RWPE1 (cell line): ENCODE measurements around the gene SRPK2.
"Not testable (repeated sequence)": the region's sequence is repeated elsewhere in the genome, so short reads cannot be mapped to it uniquely, and the experiment has no call there.

Experiments used
- CTCF ChIA-PET: fragments of 350-600 bp; sonication (Branson Sonifier 250); formaldehyde crosslinking; extraction: SDS; loops from one replicate; lab custom pipeline; 2021; lab: Yijun Ruan, JAX
- POLR2A ChIA-PET: fragments of 400-600 bp; formaldehyde crosslinking; extraction: SDS; loops from one replicate; lab custom pipeline; 2020; ENCODE audit warnings: antibody characterized with exemption; ENCODE audit not compliant: low non-redundant PET; lab: Yijun Ruan, JAX
- DNase-seq: peaks from one replicate; pipeline ENCODE4 v3.0.0; 2012; ENCODE audit warnings: low spot score
- H3K27ac ChIP-seq: fragments of 450-650 bp; 2 replicates; pipeline ENCODE4 v1.5.1; 2017
- CTCF ChIP-seq: fragments of 450-650 bp; conservative IDR thresholded peaks from 2 replicates; pipeline ENCODE4 v1.5.1; 2017; ENCODE audit warnings: low read depth, mild to moderate bottlenecking

Gene SRPK2

GRCh38 chr7:105244594-105244993 is 144.1 kb downstream of the SRPK2 start:
- DNase-seq, result no peak
- ChIA-PET POLR2A (no interaction called here), CTCF (no interaction called here)
- TF ChIP-seq CTCF, result no peak
- H3K27ac ChIP-seq, result no peak overlapping the region

GRCh38 chr7:105241198-105241597 is 147.5 kb downstream of the SRPK2 start:
- H3K27ac ChIP-seq, result no peak overlapping the region
- DNase-seq, result no peak
- ChIA-PET POLR2A (interaction anchor here (0.6 kb wide), 1 partner anchor 10 kb away, joined by 3 read pairs; no protein-coding TSS in a partner anchor), CTCF (no interaction called here)
- TF ChIP-seq CTCF, result no peak

- no peak overlapping the region for H3K27ac ChIP-seq
- POLR2A ChIA-PET, result no interaction called here
- DNase-seq, result no peak
- CTCF ChIA-PET, result interaction anchor here (1.0 kb wide), 1 partner anchor 10 kb away, joined by 3 read pairs; no protein-coding TSS in a partner anchor
- TF ChIP-seq CTCF, result no peak
Measured at GRCh38 chr7:105238198-105238765, 150.4 kb downstream of the SRPK2 start.

- CTCF ChIA-PET, result no interaction called here
- TF ChIP-seq CTCF, result no peak
- DNase-seq, result no peak
- POLR2A ChIA-PET, result no interaction called here
- no peak overlapping the region for H3K27ac ChIP-seq
Measured at GRCh38 chr7:105234886-105235285, 153.8 kb downstream of the SRPK2 start.

GRCh38 chr7:105232829-105233291 is 155.9 kb downstream of the SRPK2 start:
- POLR2A ChIA-PET, CTCF ChIA-PET, H3K27ac ChIP-seq, DNase-seq: not testable (repeated sequence)

GRCh38 chr7:105230486-105230885 is 158.2 kb downstream of the SRPK2 start:
- DNase-seq, result peak; percentile 44
- peak overlapping the region; percentile 78 for H3K27ac ChIP-seq
- ChIA-PET POLR2A (interaction anchor here (0.5 kb wide), 1 partner anchor 13 kb away, joined by 8 read pairs; no protein-coding TSS in a partner anchor), CTCF (interaction anchor here (0.6 to 0.7 kb wide), 2 partner anchors 969 to 1907 kb away, joined by 3 to 5 read pairs; no protein-coding TSS in a partner anchor)
- no peak for TF ChIP-seq CTCF

GRCh38 chr7:105229641-105230040 is 159.1 kb downstream of the SRPK2 start:
- TF ChIP-seq CTCF, result no peak
- peak overlapping the region; percentile 78 for H3K27ac ChIP-seq
- CTCF ChIA-PET, result interaction anchor here (0.5 to 0.6 kb wide), 2 partner anchors 12 to 45 kb away, joined by 3 to 4 read pairs; no protein-coding TSS in a partner anchor
- DNase-seq, result peak; percentile 25
- POLR2A ChIA-PET, result no interaction called here
